ENCODE measurements around the gene CRADD. TPM values are rescaled to one million over a fixed set of nuclear protein-coding genes. Genes with fewer than 3 reads are reported as not detected.

The CRADD gene
- total and polyA plus RNA-seq, 2 donors (not counting 3 experiments of a cell fraction or from before 2014, with no cell fraction given) = 11.7 to 14.5 TPM

GRCh38 chr12:93734784-93735183 lies 57.6 kb downstream of the CRADD start:
- no peak overlapping the region for H3K9ac ChIP-seq (replicated peaks; ENCODE audit: extremely low read depth, insufficient read depth, low read length)
- no peaks in the 10 kb centered on the region for H4K20me1 ChIP-seq (replicated peaks; ENCODE audit: control insufficient read depth, extremely low read depth, insufficient read depth, low read length)
- BruUV-seq (replicated peaks) = no TSS peak
- H2AFZ ChIP-seq (ENCODE audit: low read depth, low read length) = no peak overlapping the region
- no peaks in the 10 kb centered on the region for H3K27me3 ChIP-seq (ENCODE audit: control insufficient read depth in 2 of 2, insufficient read depth in 2 of 2, low read length in 2 of 2)
- H3K9me3 ChIP-seq (replicated peaks; ENCODE audit: control insufficient read depth, insufficient read depth, low read length) = no peaks in the 10 kb centered on the region
- CTCF ChIA-PET = interaction anchor here (0.6 to 1.4 kb wide), 3 partner anchors 23 to 366 kb away, joined by 3 to 4 read pairs (median 3); no protein-coding TSS in a partner anchor
- DNase-seq (ENCODE audit: low read depth, low spot score) (peak; percentile 6), FAIRE-seq (no peak)
- H3K79me2 ChIP-seq (ENCODE audit: control insufficient read depth, insufficient read depth, low read length) = no peaks in the 10 kb centered on the region
- H3K27ac ChIP-seq (ENCODE audit: insufficient read depth, low read depth, low read length) = no peak overlapping the region
- H3K4me1 ChIP-seq (ENCODE audit: control insufficient read depth, extremely low read depth, insufficient read depth, low read length) = no peaks in the 10 kb centered on the region
- intact Hi-C loops (cut with micrococcal nuclease) (no loop called here), dilution Hi-C loops (cut with MboI; ENCODE audit: extremely low pct_ligation_motif_present, low sequenced_read_pairs) (no loop called here)
- TF ChIP-seq POLR2A (IDR thresholded peaks at IDR 0.05; ENCODE audit: low read depth, low read length) (no peak), MYC (IDR thresholded peaks at IDR 0.05; ENCODE audit: low read depth, low read length) (no peak), POLR2AphosphoS5 (IDR thresholded peaks at IDR 0.05; ENCODE audit: insufficient read depth, low read depth, low read length) (no peak)
- H3K4me2 ChIP-seq (ENCODE audit: insufficient read depth, low read length) = no peak overlapping the region
- H3K36me3 ChIP-seq (ENCODE audit: control insufficient read depth in 2 of 2, extremely low read depth in 1 of 2, insufficient read depth in 2 of 2, low read length in 2 of 2) = no peaks in the 10 kb centered on the region
- POLR2A ChIA-PET = no interaction called here
- no peaks in the 10 kb centered on the region for H3K9me1 ChIP-seq (replicated peaks; ENCODE audit: control insufficient read depth, extremely low read depth, insufficient read depth, low read length)
- H3K4me3 ChIP-seq (replicated peaks in 1 of 3; ENCODE audit: insufficient read depth in 1 of 3, low read depth in 1 of 3, low read length in 3 of 3) = no peak overlapping the region

- Histone ChIP-seq H2AFZ (ENCODE audit: low read depth, low read length) (no peak overlapping the region), H3K79me2 (ENCODE audit: control insufficient read depth, insufficient read depth, low read length) (no peaks in the 10 kb centered on the region), H3K4me2 (ENCODE audit: insufficient read depth, low read length) (no peak overlapping the region), H3K9me3 (replicated peaks; ENCODE audit: control insufficient read depth, insufficient read depth, low read length) (no peaks in the 10 kb centered on the region), H3K4me3 (replicated peaks in 1 of 3; ENCODE audit: insufficient read depth in 1 of 3, low read depth in 1 of 3, low read length in 3 of 3) (no peak overlapping the region), H4K20me1 (replicated peaks; ENCODE audit: control insufficient read depth, extremely low read depth, insufficient read depth, low read length) (no peaks in the 10 kb centered on the region), H3K27ac (ENCODE audit: insufficient read depth, low read depth, low read length) (no peak overlapping the region), H3K4me1 (ENCODE audit: control insufficient read depth, extremely low read depth, insufficient read depth, low read length) (peaks cover 4% of the 10 kb centered on the region), H3K9ac (replicated peaks; ENCODE audit: extremely low read depth, insufficient read depth, low read length) (no peak overlapping the region), H3K9me1 (replicated peaks; ENCODE audit: control insufficient read depth, extremely low read depth, insufficient read depth, low read length) (no peaks in the 10 kb centered on the region), H3K27me3 (ENCODE audit: control insufficient read depth in 2 of 2, insufficient read depth in 2 of 2, low read length in 2 of 2) (no peaks in the 10 kb centered on the region), H3K36me3 (ENCODE audit: control insufficient read depth in 2 of 2, extremely low read depth in 1 of 2, insufficient read depth in 2 of 2, low read length in 2 of 2) (no peaks in the 10 kb centered on the region)
- DNase-seq (ENCODE audit: low read depth, low spot score) (no peak), FAIRE-seq (no peak)
- TF ChIP-seq, protein P1, sequence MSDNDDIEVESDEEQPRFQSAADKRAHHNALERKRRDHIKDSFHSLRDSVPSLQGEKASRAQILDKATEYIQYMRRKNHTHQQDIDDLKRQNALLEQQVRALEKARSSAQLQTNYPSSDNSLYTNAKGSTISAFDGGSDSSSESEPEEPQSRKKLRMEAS (IDR thresholded peaks at IDR 0.05; ENCODE audit: insufficient read depth, insufficient read length) = no peak
- no peak for TF ChIP-seq GATA2 (IDR thresholded peaks at IDR 0.05; ENCODE audit: insufficient read depth, insufficient read length, low read depth, low read length)
- no peak for TF ChIP-seq POLR2A (IDR thresholded peaks at IDR 0.05; ENCODE audit: low read depth, low read length)
- TF ChIP-seq, protein P2, sequence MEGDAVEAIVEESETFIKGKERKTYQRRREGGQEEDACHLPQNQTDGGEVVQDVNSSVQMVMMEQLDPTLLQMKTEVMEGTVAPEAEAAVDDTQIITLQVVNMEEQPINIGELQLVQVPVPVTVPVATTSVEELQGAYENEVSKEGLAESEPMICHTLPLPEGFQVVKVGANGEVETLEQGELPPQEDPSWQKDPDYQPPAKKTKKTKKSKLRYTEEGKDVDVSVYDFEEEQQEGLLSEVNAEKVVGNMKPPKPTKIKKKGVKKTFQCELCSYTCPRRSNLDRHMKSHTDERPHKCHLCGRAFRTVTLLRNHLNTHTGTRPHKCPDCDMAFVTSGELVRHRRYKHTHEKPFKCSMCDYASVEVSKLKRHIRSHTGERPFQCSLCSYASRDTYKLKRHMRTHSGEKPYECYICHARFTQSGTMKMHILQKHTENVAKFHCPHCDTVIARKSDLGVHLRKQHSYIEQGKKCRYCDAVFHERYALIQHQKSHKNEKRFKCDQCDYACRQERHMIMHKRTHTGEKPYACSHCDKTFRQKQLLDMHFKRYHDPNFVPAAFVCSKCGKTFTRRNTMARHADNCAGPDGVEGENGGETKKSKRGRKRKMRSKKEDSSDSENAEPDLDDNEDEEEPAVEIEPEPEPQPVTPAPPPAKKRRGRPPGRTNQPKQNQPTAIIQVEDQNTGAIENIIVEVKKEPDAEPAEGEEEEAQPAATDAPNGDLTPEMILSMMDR (IDR thresholded peaks at IDR 0.05; ENCODE audit: extremely low read depth in 1 of 2, insufficient read depth in 1 of 2, low read depth in 1 of 2, low read length in 2 of 2) = no peak
- no peak for TF ChIP-seq JUN (IDR thresholded peaks at IDR 0.05; ENCODE audit: borderline replicate concordance, insufficient read depth, insufficient read length, low read depth)
- TF ChIP-seq MYC (IDR thresholded peaks at IDR 0.05; ENCODE audit: low read depth, low read length) = no peak
- TF ChIP-seq EZH2 (IDR thresholded peaks at IDR 0.05; ENCODE audit: borderline replicate concordance, low read depth, low read length, severe bottlenecking) = no peak
- TF ChIP-seq FOS (IDR thresholded peaks at IDR 0.05; ENCODE audit: borderline replicate concordance, insufficient read depth, low read length) = no peak
- TF ChIP-seq POLR2AphosphoS5 (IDR thresholded peaks at IDR 0.05; ENCODE audit: insufficient read depth, low read depth, low read length) = no peak
- intact Hi-C loops (cut with micrococcal nuclease) (no loop called here), dilution Hi-C loops (cut with MboI; ENCODE audit: extremely low pct_ligation_motif_present, low sequenced_read_pairs) (no loop called here)
- BruUV-seq (replicated peaks) = no TSS peak
- POLR2A ChIA-PET = no interaction called here
- CTCF ChIA-PET = interaction anchor here (0.8 kb wide), 1 partner anchor 27 kb away, joined by 3 read pairs; no protein-coding TSS in a partner anchor
These were observed 59.5 kb downstream of the CRADD start for GRCh38 chr12:93736640-93737178.
